NCI-H1417 (cell line): ENCODE measurements around the gene GSTM5.
"Not testable (repeated sequence)": the region's sequence is repeated elsewhere in the genome, so short reads cannot be mapped to it uniquely, and the experiment has no call there.

Experiments
- DNase-seq, 3 experiments: peaks; one replicate each; lab custom pipeline; 2025; lab: John Stamatoyannopoulos, UW

The GSTM5 gene

DNA sequence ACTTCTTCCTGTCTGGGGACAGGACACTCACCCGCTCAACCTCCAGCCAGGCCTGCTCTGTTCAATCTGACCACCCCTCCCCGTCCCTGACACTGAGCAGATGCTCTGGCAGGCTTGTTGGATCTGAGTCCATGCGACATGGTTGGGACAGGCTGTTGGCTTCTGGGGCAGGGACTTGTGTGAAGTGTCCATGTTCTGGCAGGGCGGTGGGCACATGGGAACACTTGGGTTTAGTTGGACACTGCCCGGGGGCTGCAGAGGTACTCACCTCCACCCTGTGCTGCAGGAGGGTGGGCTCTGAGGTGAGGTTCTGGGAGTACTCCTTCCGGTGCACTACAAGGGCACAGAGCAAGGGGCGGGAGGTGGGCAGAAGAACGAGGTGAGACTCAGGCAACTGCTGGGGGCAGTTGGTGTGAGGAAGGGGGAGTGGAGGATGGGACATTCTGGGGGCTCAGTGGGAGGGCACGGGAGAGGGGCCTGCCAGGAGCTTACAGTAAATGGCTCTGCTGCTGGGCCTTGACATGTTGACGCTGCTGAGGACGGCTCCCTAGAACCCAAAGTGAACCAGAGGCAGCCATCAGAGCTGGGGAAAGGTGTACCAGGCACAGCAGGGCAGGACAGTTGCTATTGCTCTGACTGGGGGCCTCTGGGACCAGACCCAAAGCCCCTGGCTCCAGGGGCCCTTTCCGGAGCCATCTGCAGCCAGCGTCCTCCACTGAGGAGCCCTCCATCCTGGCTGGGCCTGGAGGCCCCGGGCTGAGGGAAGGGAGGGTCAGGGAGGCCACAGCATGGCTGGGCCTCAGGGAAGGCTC is 49.4 kb downstream of the GSTM5 start:
- no peak for DNase-seq

GRCh38 chr1:109762039-109762585 is 50.1 kb downstream of the GSTM5 start:
- DNase-seq, result no peak

DNA sequence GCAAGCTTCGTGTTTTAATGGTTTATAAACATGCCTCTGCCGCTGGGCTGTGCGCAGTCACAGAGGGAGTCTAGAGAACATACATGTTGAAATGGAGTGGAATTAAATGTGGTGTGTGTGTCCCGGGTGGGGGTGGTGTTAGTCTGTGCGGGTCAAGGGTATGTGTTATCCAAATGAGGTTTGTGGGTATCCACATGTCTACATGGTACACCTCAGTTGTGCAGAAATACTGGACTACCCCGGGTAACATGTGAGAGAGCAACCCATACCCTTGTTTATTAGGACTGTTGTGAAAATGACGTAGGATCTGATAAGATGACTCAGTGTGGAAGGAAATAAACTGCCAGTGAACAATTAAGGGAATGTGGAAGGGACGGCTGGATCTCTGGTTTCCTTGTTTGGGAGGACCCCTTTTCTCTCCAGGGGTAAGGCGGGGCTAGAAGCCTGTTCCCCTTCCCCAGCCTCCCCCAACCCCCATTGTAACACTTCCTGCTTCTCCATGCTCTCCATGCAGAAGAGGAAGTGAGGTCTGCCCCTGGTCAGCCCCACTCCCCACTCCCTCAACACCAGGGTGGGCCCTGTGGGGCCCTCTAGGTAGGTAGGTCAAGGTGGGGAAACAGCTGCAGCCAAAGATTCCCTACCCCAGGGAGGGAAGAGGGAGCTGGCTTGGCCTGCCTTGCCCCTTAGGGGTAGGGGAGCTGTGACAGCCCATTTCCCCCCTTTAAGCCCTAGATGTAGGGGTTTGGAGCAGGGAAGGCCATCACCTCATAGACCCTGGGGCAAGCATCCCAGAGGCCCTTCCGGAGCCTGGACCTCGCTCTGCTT is 51.0 kb downstream of the GSTM5 start:
- DNase-seq, result no peak

GRCh38 chr1:109763646-109764415 is 51.8 kb downstream of the GSTM5 start, which contains the start of gene EPS8L3:
TSS of gene EPS8L3 (minus strand) at chr1:109763923. CDS start at chr1:109761749, 2,174 bp downstream.
- no peak for DNase-seq

- no peak for DNase-seq
Observed at GRCh38 chr1:109764561-109765482, 52.8 kb downstream of the GSTM5 start.

GRCh38 chr1:109765483-109765815 is 53.4 kb downstream of the GSTM5 start:
- no peak for DNase-seq

GRCh38 chr1:109765896-109766615 is 54.0 kb downstream of the GSTM5 start:
- DNase-seq, result no peak

DNA sequence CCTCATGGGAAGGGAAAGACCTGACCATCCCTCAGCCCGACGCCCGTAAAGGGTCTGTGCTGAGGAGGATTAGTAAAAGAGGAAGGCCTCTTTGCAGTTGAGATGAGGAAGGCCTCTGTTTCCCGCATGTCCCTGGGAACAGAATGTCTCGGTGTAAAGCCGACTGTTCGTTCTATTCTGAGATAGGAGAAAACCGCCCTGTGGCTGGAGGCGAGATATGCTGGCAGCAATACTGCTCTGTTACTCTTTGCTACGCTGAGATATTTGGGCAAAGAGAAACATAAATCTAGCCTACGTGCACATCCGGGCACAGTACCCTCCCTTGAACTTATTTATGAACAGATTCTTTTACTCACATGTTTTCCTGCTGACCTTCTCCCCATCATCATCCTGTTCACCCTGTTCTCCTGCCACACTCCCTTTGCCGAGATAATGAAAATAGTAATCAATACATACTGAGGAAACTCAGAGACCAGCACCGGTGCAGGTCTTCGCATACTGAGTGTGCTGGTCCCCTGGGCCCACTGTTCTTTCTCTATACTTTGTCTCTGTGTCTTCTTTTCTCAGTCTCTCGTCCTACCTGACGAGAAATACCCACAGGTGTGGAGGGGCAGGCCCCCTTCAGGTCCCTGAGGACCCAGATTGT is 55.1 kb downstream of the GSTM5 start:
- DNase-seq, result not testable (repeated sequence)
